Activated T-helper 1 cell treated with Interleukin-2 at 50 U/mL for 16 hours (primary cell): ENCODE measurements around the gene QSOX2.

Experiments used
- DNase-seq: peaks from one replicate; pipeline ENCODE4 v3.0.0-alpha.2; 2020; ENCODE audit warnings: low read depth

QSOX2 gene

GRCh38 chr9:136222166-136222905, 23.3 kb downstream of the QSOX2 start:
- DNase-seq, result no peak

DNA sequence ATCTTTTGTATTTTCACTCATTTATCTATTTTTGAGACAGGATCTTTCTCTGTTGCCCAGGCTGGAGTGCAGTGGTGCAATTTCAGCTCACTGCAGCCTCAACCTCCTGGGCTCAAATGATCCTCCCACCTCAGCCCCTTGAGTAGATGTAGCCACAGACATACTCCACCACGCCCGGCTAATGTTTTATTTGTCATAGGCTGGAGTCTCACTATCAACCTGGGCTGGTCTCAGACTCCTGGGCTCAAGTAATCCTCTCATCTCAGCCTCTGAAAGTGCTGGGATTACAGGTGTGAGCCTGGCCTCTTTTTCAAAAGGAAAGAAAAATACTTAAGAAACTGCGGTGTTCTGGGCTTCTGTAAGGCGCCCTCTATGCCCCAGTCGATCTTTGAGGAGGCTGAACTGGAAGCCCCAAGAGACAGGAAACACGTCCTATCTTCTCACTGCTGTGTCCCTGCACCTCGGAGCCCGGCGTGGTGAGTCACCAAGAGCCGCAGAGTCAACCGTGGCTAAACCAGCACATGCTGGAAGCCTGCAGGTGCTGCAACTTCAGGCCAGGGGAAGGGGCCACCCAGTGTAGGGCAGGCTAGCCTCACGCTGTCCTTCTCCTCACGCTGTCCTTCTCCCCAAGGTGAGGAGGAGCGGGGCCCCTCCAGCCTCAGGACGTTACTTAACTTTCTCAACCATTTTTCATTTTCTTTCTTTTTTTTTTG, 25.4 kb downstream of the QSOX2 start:
- DNase-seq, result peak; percentile 43

DNA sequence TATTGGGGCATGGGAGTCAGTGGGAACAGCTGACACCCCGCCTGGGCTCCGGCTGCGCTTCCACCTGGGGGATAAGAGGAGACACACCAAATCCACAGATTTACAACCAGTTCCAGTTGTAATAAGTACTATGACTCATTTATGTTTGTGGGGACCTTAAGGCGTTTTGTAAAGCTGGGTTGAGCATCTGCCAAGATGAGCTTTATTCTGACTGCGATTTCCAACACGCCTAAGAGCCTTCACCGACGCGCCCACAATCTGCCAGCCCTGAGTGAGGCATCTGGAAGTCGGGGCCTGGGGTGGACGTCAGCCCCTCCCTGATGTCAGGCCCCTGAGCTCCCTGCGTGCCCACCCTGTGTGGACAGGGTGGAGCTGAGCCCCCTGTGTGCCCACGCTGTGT, 26.3 kb downstream of the QSOX2 start:
- DNase-seq, result no peak

- no peak for DNase-seq
Measured at GRCh38 chr9:136218673-136219072, 26.9 kb downstream of the QSOX2 start.

DNA sequence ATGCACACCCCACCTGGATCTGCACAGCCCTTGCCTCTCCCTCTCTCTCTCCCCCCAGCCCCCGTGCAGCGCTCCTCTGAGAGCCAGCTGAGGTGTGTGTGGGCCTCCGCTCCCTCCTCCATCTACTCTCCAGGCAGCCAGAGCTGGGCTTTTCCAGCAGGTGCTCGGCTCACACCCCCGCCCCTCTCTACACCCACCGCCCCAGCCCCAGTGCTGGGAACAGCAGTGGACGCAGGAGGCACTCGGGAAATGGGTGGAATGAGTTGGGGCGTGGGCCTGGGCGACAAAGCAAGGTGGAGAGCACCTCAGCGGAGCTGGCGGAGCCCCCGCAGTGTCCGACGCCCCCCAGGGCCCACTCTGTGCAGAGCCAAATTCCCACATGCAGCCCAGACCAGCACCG, 27.3 kb downstream of the QSOX2 start:
- no peak for DNase-seq

- no peak for DNase-seq
Measured at GRCh38 chr9:136216541-136217244, 28.9 kb downstream of the QSOX2 start.

- DNase-seq, result no peak
Measured at GRCh38 chr9:136213733-136214132, 31.9 kb downstream of the QSOX2 start.

GRCh38 chr9:136212345-136212950, 33.2 kb downstream of the QSOX2 start:
- DNase-seq, result no peak

GRCh38 chr9:136211441-136212344, 33.9 kb downstream of the QSOX2 start:
- DNase-seq, result no peak

GRCh38 chr9:136211006-136211405, 34.6 kb downstream of the QSOX2 start:
- DNase-seq, result no peak

GRCh38 chr9:136210276-136210675, 35.3 kb downstream of the QSOX2 start:
- no peak for DNase-seq

DNA sequence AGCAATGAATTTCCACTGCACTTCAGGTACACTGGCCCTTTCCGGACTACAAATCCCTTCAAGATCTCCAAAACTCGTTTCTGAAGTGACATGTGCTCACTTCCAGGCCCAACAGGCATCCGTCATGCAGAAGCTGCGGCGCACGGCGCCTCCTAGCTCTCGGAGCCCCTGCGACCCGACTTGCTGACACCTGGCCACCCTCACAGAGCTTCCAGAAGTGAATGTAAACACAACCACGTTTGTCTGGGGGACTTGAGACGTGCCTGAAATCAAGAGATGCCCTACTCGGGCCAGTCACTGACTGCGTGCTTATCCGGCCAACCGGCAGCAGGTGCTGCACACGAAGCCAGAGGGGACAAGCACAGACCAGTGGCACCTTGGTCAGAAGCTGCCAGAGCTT, 35.8 kb downstream of the QSOX2 start:
- no peak for DNase-seq

GRCh38 chr9:136209232-136209631, 36.4 kb downstream of the QSOX2 start:
- no peak for DNase-seq

DNA sequence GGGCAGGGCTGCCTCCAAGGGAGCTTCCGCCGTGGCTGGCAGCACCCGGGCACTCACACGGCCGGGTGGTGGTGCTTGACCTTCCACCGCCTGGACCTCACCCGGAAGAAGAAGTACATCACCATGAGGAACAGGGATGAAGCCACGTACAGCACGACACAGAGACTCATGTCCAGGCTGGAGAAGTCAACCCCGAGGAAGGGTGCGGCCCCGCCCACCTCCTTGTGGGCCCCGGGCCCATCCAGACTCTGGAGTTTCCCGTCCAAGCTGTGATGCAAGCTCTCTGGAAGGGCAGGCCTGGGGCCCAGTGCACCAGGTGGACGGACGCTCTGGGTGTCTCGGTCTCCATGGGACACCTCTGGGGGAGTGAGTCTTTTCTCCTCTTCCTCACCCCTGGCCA, 36.9 kb downstream of the QSOX2 start:
- no peak for DNase-seq

- DNase-seq, result no peak
Measured at GRCh38 chr9:136207616-136208015, 38.0 kb downstream of the QSOX2 start.

DNA sequence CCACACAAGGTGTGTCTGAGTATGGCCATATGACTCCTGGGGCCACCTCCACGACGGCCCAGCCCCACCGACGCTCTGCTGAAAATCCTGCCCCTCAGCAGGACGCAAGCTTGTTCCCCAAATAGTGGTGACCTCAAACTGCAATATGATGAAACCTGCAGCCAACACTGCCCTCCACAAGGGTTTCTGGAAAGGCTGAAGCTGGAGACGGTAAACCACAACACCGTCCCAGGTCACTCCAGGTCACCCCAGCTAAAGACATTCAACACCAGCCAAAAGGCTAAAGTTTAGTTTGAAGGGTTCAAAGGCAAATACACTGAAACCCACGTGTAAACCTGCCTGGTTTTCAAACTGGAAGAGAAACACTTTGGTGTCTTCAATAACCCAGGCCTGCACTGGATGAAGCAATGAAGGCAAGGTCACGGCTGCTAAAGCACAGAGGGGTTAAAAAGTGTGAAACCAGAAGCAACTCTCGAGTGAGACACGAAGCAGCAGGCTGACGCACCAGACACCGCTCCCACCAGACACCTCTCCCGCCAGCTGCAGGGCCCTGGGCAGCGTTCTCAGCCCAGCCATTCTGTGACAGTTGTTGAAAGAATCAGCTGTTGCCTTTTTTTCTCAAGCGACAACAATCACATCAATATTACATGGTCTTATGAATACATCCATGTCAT, 38.9 kb downstream of the QSOX2 start:
- DNase-seq, result no peak

GRCh38 chr9:136205707-136205992, 40.0 kb downstream of the QSOX2 start:
- DNase-seq, result no peak

DNA sequence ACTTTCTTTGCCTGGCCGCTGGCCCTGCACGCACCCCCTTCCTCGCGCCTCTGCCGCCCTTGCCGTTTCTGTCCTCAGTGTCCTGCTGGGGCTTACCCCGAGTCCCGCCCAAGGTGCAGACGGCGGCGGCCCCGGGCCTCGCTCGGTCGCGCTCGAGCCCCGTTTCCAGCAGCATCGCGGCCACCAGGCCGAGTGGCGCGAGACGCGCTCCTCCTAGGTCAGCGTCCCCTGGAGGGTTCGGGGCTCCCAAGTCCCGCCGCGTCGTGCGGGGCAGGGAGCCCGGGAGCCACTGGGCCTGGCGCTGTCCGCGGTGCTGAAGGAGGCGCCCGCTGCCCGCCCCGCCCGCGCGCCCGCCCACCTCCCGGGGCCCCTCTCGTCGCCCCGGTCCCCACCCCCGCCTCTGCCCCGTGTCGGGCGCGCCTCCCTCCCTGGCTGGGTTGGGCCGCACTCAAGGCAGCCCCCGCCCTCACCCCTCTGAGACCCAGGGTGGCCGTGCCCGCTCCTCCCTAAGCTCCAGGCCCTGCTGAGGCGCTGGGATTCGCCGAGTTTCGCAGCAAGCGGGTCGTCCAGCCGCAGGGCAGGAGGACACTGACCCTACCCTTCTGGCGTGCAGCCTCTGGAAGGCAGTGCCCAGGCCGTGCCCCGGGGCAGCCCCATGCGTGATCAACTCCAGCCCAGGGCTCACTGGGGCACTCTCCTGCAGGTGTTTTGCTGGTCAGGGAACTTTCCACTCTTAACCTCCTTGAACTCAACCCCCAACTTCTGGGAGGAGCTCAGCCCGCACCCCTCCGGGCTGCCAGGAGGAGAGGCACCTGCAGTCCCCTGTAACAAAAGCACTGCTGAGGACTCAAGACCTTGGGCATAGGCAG, 40.5 kb downstream of the QSOX2 start, which contains the start of gene LHX3:
TSS of gene LHX3 (minus strand) at position 291 of the 869 bp plus-strand sequence. CDS start at position 175, 116 bp downstream.
- DNase-seq, result no peak

DNA sequence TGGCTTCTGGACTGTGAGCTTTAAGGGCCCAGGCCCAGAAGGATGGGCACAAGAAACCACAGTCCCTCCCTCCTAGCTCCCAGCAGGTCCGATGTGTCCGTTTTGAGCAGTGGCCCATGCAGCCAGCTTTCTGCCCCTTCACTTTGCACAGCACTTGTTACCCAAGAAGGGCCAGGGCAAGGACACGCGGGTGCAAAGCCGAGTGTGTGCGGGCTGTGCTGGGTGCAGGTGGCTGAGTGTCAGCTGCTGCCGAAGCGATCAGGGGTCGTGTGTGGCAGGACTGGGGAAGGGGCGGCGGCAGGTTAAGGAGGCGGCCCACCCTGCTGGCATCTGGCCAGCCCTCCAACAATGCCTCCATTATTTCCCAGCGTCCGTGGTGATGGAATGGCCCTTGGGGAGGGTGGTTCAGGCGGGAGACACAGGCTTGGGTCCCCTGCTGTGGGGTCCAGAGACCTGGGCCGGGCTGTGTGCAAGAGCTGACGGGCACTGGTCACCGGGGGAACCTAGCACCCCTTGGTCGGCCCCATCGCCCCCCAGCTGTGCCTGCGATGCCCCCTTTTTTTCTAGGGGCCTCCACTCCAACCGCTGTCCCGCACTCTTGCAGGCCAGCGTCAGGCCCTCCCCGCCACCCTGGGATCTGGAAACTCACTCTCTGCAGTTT, 41.3 kb downstream of the QSOX2 start:
- DNase-seq, result no peak
